ENCODE results near the gene LYRM2. TPM values are rescaled to one million over a fixed set of nuclear protein-coding genes. Genes with fewer than 3 reads are reported as not detected.

The LYRM2 gene
- total RNA-seq, 1 donor from 2014 or later = 53.0 TPM

DNA sequence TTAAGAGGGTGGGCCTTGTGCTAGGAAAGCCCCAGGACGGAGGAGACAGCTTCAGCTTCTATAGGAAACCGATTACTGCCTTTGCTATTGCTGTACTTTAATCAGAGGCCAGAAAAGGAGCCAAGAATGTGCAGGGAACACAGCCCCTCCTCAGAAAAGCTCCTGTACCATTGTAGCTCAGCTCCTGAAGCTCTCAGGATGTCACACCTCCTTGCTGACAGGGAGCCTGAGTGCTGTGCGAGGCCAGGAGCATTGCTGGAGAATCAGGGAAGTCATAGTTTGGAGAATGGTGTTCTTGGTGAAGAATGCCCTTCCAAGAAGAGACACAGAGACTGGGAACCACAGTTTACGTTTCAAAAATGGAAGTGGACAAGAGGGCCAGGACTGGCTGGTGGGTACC lies 46.8 kb downstream of the LYRM2 start:
- Mint-ChIP-seq H3K27ac (ENCODE audit: unreplicated experiment) (no peak overlapping the region), H3K4me3 (no peak overlapping the region), H3K9me3 (peaks cover 2% of the 10 kb centered on the region), H3K4me1 (no peaks in the 10 kb centered on the region), H3K36me3 (ENCODE audit: low read depth) (peaks cover 5% of the 10 kb centered on the region), H3K27me3 (ENCODE audit: low read depth) (no peaks in the 10 kb centered on the region)
- no peak for TF ChIP-seq CTCF (conservative IDR thresholded peaks at IDR 0.05)
- DNase-seq (ENCODE audit: low read depth, low spot score) = no peak

DNA sequence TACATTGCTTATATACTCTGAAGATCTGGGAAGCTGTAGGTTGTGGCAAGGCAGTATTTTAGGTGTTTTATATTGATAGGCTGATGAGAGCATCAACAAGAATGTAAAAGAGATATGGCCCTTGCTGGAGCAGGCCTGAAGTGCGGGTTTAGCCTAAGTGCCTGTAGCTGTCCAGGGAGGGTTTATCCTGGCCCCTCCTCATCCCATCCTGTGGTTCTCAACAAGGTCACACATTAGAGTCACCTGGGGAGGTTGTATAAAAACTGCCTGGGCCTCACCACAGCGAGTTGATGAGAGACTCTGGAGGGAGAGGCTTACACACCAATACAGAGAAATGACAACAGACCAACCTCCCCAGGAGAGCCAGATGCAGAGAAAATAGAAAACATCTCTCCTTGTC lies 48.4 kb downstream of the LYRM2 start:
- H3K4me3 Mint-ChIP-seq = no peak overlapping the region
- H3K9me3 Mint-ChIP-seq = no peaks in the 10 kb centered on the region
- no peak for DNase-seq (ENCODE audit: low read depth, low spot score)
- no peak for TF ChIP-seq CTCF (conservative IDR thresholded peaks at IDR 0.05)
- H3K27ac Mint-ChIP-seq (ENCODE audit: unreplicated experiment) = no peak overlapping the region
- H3K36me3 Mint-ChIP-seq (ENCODE audit: low read depth) = no peaks in the 10 kb centered on the region
- no peaks in the 10 kb centered on the region for H3K4me1 Mint-ChIP-seq
- no peaks in the 10 kb centered on the region for H3K27me3 Mint-ChIP-seq (ENCODE audit: low read depth)

GRCh38 chr6:89589297-89590025 lies 49.1 kb downstream of the LYRM2 start:
- DNase-seq (ENCODE audit: low read depth, low spot score) = no peak

GRCh38 chr6:89585154-89585553 lies 53.4 kb downstream of the LYRM2 start:
- Mint-ChIP-seq H3K9me3 (no peaks in the 10 kb centered on the region), H3K4me1 (no peaks in the 10 kb centered on the region), H3K36me3 (ENCODE audit: low read depth) (no peaks in the 10 kb centered on the region), H3K4me3 (no peak overlapping the region), H3K27me3 (ENCODE audit: low read depth) (no peaks in the 10 kb centered on the region), H3K27ac (ENCODE audit: unreplicated experiment) (no peak overlapping the region)
- no peak for TF ChIP-seq CTCF (conservative IDR thresholded peaks at IDR 0.05)
- DNase-seq (ENCODE audit: low read depth, low spot score) = no peak

More at GRCh38 chr6:89589297-89590025, 49.1 kb downstream of the LYRM2 start:
- Mint-ChIP-seq H3K4me3 (no peak overlapping the region), H3K27ac (ENCODE audit: unreplicated experiment) (no peak overlapping the region), H3K27me3 (ENCODE audit: low read depth) (no peaks in the 10 kb centered on the region), H3K9me3 (no peaks in the 10 kb centered on the region), H3K4me1 (no peaks in the 10 kb centered on the region), H3K36me3 (ENCODE audit: low read depth) (no peaks in the 10 kb centered on the region)
- no peak for TF ChIP-seq CTCF (conservative IDR thresholded peaks at IDR 0.05)

DNA sequence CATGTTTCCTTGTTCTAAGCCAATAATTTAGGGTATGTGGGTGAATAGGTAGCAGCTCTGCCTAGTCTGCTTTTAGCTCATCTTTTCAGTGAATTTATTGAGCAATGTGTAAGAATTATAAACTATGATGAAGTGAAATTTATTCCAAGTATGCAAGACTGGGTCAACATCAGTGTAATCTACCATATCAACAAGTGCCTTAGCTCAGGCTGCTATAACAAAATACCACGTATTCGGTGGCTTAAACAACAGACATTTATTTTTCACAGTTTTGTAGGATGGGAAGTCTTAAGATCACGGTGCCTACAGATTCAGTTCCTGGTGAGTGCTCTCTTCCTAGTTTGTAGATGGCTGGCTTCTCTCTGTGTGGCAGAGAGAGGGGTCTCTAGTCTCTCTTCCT lies 54.0 kb downstream of the LYRM2 start:
- DNase-seq (ENCODE audit: low read depth, low spot score) = no peak
- Mint-ChIP-seq H3K9me3 (no peaks in the 10 kb centered on the region), H3K27ac (ENCODE audit: unreplicated experiment) (no peak overlapping the region), H3K36me3 (ENCODE audit: low read depth) (no peaks in the 10 kb centered on the region), H3K4me1 (no peaks in the 10 kb centered on the region), H3K27me3 (ENCODE audit: low read depth) (no peaks in the 10 kb centered on the region), H3K4me3 (no peak overlapping the region)
- TF ChIP-seq CTCF (conservative IDR thresholded peaks at IDR 0.05) = no peak
